ENCODE measurements around the gene ZNF511. TPM values are rescaled to one million over a fixed set of nuclear protein-coding genes. Genes with fewer than 3 reads are reported as not detected.

ZNF511 gene
- total RNA-seq, 1 donor from 2014 or later, result 40.5 TPM

- intact Hi-C loops (cut with micrococcal nuclease), result no loop called here
Measured at GRCh38 chr10:133295426-133296320, 13.0 kb upstream of the ZNF511 start.

DNA sequence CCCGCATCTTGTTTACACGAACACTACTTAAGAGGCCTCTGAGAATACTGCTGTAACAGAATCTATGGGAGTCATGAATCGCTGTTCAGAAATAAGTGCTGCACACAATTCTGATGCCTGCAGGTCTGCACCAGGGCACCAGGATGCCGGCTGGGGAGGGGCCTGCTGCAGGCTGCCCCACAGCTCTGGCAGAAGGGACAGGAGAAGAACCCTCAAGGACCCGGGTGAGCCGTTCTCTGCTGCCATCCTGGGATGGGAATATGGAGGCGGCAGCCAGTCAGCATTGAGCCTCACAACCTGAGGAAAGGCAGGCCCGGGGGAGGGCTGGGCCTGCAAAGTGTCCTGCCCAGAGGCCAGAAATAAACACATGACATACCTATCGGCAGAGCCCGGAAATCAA is 11.2 kb upstream of the ZNF511 start:
- DNase-seq, result no peak
- Histone ChIP-seq H3K4me3 (no peak overlapping the region), H3K27ac (replicated peaks) (no peak overlapping the region), H3K4me1 (no peaks in the 10 kb centered on the region), H3K9me3 (replicated peaks) (no peaks in the 10 kb centered on the region), H3K36me3 (peaks cover 100% of the 10 kb centered on the region), H3K27me3 (ENCODE audit: low read depth) (no peaks in the 10 kb centered on the region)
- intact Hi-C loops (cut with micrococcal nuclease), result no loop called here
- TF ChIP-seq, protein P1, sequence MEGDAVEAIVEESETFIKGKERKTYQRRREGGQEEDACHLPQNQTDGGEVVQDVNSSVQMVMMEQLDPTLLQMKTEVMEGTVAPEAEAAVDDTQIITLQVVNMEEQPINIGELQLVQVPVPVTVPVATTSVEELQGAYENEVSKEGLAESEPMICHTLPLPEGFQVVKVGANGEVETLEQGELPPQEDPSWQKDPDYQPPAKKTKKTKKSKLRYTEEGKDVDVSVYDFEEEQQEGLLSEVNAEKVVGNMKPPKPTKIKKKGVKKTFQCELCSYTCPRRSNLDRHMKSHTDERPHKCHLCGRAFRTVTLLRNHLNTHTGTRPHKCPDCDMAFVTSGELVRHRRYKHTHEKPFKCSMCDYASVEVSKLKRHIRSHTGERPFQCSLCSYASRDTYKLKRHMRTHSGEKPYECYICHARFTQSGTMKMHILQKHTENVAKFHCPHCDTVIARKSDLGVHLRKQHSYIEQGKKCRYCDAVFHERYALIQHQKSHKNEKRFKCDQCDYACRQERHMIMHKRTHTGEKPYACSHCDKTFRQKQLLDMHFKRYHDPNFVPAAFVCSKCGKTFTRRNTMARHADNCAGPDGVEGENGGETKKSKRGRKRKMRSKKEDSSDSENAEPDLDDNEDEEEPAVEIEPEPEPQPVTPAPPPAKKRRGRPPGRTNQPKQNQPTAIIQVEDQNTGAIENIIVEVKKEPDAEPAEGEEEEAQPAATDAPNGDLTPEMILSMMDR (IDR thresholded peaks at IDR 0.05; ENCODE audit: borderline replicate concordance), result no peak

More at GRCh38 chr10:133295426-133296320, 13.0 kb upstream of the ZNF511 start:
- Histone ChIP-seq H3K27me3 (ENCODE audit: low read depth) (no peaks in the 10 kb centered on the region), H3K36me3 (peaks cover 88% of the 10 kb centered on the region), H3K9me3 (replicated peaks) (no peaks in the 10 kb centered on the region), H3K4me3 (no peak overlapping the region), H3K27ac (replicated peaks) (no peak overlapping the region), H3K4me1 (no peaks in the 10 kb centered on the region)
- no peak for DNase-seq
- TF ChIP-seq, protein P1 (IDR thresholded peaks at IDR 0.05; ENCODE audit: borderline replicate concordance), result no peak

GRCh38 chr10:133298466-133298865 is 10.2 kb upstream of the ZNF511 start:
- Histone ChIP-seq H3K4me1 (no peaks in the 10 kb centered on the region), H3K4me3 (no peak overlapping the region), H3K9me3 (replicated peaks) (no peaks in the 10 kb centered on the region), H3K27ac (replicated peaks) (no peak overlapping the region), H3K27me3 (ENCODE audit: low read depth) (no peaks in the 10 kb centered on the region), H3K36me3 (peaks cover 96% of the 10 kb centered on the region)
- TF ChIP-seq, protein P1 (IDR thresholded peaks at IDR 0.05; ENCODE audit: borderline replicate concordance), result no peak
- no peak for DNase-seq
- intact Hi-C loops (cut with micrococcal nuclease), result no loop called here

GRCh38 chr10:133299224-133299623 is 9.5 kb upstream of the ZNF511 start:
- Histone ChIP-seq H3K4me1 (peaks cover 6% of the 10 kb centered on the region), H3K4me3 (no peak overlapping the region), H3K27me3 (ENCODE audit: low read depth) (no peaks in the 10 kb centered on the region), H3K36me3 (peaks cover 88% of the 10 kb centered on the region), H3K27ac (replicated peaks) (no peak overlapping the region), H3K9me3 (replicated peaks) (no peaks in the 10 kb centered on the region)
- intact Hi-C loops (cut with micrococcal nuclease), result no loop called here
- TF ChIP-seq, protein P1 (IDR thresholded peaks at IDR 0.05; ENCODE audit: borderline replicate concordance), result no peak
- DNase-seq, result no peak

GRCh38 chr10:133299738-133300137 is 9.0 kb upstream of the ZNF511 start:
- Histone ChIP-seq H3K4me1 (peaks cover 10% of the 10 kb centered on the region), H3K4me3 (no peak overlapping the region), H3K9me3 (replicated peaks) (no peaks in the 10 kb centered on the region), H3K27me3 (ENCODE audit: low read depth) (no peaks in the 10 kb centered on the region), H3K36me3 (peaks cover 83% of the 10 kb centered on the region), H3K27ac (replicated peaks) (no peak overlapping the region)
- DNase-seq, result no peak
- intact Hi-C loops (cut with micrococcal nuclease), result no loop called here
- TF ChIP-seq, protein P1 (IDR thresholded peaks at IDR 0.05; ENCODE audit: borderline replicate concordance), result no peak
